OCI-M2 (cell line): ENCODE measurements around the gene GARIN5B.

Experiments used
- DNase-seq: peaks from one replicate; lab custom pipeline; 2025; ENCODE audit not compliant: unreplicated experiment; lab: John Stamatoyannopoulos, UW

The GARIN5B gene

DNA sequence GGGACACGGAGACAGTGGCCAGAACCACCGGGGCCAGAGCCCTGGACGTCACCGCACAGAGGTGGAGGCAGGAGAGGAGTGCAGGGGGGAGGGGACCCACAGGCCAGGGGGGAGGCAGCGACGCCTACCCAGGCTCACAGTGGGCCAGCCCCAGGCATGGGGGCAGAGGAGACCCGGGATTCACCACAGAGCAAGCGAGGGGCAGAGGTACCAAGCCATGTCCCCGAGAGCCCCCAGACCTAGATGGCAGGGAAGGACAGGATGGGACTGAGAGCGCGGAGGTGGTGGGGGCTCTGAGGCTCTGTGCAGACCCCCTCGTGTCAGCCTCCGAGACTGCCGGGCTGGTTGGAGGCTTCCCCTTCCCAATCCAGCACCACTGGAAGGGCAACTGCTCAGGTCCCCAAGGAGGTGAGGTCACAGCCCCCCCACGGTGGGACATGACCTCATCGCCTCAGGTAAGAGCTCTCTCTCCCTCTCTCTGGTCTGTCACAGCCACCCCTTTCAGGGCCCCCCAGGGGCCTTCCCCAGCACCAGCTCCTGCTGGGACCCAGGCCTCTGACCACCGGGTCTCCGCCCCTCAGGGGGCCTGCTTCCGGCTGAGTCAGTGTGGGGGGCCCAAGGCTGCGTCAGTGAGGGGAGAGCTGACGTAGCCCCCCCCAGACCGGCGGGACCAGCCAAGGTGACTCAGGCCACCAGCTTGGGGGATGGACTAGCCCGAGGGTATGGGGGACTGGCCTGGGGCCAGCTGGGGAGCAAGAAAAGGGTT is 9.4 kb upstream of the GARIN5B start:
- DNase-seq = no peak

DNA sequence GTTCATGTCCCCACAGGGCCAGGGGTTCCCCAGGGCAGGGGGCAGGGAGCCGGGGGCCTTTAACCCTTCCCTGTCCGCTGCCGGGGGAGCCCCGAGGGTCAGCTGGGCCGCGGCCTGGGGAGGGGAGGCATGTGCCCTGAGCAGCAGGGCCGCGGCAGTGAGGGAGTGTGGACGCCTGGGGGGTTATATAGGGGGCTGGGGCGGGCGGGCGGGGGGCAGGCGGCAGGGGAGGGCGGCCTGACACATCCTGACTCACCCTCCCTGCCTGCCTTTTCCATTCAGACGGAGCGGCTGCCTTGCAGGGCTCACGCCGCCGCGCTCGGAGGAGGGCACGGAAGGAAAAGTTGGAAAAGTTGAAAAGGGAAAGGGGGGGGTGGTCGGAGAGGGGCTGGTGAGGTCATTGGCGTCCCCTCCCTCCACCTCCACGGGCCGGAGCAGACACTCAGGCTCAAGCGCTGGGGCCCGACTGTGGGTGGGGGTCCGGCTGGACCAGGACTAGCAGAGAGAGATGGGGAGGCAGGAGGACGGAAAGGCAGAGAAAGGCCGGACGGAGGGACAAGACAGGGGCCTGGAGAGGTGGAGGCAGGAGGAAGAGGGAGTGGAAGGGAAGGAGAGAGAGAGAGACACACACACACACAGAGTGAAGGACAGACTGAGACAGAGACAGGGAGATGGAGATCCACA is 7.4 kb upstream of the GARIN5B start, which contains the start of gene IL11:
TSS of gene IL11 (minus strand) at position 159 of the 684 bp plus-strand sequence. CDS start at position 6, 153 bp downstream.
- DNase-seq = no peak

DNA sequence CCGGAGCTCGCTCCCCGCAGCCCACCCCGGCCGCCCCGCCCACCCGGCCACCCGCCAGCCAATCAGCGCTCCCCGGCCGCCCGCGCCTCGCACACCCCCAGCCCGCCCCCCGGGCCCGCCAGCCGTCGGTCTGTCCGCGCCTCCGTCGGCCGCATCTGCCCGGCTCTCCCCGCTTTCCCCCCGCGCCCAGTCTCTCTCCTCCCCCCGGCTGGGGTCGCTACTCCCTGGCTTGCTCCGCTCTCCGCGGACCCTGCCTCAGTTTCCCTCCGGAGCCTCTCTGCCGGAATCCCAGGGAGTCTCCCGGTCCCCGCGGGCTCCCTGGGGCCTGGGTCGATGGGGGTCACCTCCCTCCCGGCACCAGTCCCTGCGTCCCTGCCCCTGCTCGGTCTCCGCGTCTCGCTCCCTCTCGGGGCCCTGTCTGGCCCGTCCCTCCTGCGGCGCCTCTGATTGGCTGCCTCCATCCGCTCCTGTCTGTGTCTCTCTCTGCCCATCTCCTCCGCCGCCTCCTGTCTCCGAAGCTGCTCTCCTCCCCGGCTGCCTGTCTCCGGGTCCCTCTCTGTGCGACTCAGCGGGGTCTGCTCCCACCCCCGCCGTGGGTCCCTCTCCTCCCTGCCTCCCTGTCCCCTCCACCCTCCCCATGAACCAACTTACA is 6.7 kb upstream of the GARIN5B start:
- DNase-seq = no peak

DNA sequence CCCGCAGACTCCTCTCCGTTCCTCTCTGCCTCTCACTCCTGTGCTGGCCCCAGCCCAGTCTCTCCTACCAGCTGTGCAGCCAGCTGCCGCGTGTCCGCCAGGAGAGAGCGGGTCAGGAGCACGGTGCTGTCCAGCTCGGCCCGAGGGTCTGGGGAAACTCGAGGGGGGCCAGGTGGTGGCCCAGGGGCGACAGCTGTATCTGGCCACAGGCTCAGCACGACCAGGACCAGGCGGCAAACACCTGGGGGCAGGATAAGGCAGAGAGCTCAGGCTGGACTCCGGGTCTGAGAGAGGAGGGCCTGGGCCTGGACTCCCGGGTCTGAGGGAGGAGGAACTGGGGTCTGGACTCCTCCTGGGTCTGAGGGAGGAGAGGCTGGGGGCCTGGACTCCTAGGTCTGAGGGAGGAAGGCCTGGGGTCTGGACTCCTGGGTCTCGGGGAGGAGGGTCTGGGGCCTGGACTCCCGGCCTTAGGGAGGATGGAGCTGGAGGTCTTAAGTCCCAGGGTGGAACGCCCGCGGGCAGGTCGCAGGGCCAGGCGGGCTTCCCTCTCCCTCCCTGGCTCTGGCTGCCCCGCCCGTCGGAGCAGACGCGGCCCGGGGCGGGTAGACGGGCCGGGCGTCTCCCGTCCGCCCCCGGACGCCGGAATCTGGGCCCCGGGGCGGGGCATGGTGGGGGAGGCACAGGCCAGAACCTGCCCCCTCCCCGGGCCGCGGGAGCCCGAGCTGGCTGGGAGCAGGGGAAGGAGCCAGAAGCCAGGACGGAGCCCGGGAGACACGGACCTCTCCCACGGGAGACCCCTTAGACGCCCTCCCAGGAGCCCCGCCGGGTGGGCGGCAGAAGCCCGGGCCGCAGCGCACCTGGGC is 5.9 kb upstream of the GARIN5B start:
- no peak for DNase-seq

DNA sequence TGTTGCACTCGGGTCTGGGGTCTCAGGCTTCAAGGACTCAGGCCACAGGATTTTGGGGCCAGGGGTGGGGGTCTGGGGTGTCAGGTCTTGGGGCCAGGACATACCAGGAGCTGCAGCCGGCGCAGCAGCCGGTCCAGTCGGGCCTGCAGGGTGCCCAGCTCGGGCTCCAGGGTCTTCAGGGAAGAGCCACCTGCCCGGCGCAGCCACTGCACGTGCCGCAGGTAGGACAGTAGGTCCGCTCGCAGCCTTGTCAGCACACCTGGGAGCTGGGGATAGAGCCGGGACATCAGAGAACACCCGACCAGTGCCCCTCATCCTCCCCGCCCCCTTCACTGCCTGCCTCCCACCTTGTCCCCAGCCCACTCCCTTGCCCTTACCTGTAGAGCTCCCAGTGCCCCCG is 5.0 kb upstream of the GARIN5B start:
- DNase-seq = no peak

DNA sequence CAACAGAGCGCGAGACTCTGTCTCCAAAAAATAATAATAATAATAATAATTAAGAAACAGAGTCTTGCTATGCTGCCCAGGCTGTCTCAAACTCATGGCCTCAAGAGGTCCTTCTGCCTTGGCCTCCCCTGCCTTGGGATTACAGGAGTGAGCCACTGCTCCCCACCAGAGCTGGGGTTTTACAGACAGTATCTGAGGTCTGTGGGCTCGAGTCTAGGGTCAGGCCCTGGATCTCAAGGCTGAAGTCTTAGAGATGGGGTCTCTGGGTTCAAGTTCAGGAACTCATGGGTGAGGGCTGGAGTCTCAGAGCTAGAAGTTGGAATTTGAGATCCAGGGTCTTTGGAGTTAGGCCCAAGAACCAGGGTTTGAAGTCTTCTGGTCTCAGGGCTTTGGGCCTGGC is 3.7 kb upstream of the GARIN5B start:
- DNase-seq = no peak

DNA sequence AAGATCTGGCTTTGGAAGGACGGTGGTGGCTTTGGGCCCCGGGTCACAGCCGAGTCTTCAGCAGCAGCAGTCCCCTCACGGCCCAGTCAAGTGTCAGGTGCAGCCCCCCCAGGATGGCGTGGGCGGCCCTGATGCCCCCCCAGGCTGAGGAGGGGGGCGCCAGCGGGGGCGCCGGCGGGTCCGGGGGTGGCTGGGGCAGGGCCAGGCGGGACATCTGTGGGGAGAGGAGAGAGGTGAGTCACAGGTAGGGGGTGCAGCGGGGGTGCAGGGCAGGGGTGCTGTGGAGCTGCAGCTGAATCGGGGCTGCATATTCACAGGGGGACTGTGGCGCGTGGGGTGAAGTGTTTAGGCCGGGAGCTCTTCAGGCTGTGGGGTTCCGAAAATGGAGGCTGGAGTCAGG is 2.9 kb upstream of the GARIN5B start:
- DNase-seq = no peak

DNA sequence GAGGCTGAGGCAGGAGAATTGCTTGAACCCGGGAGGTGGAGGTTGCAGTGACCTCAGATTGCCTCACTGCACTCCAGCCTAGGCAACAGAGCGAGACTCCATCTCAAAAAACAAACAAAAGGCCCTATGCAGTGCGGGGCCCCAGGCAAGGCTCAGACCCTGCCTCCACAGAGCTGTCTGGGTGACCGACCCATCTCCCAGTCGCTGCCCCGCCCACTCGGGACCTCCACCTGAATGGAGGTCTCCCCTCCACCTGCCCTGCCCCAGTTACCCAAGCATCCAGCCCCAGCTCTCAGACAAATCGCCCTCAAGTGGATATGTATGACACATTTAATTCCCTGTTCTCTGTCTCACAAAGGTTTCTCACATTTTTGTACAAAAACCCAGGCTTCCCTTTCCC is 2.2 kb upstream of the GARIN5B start:
- no peak for DNase-seq

DNA sequence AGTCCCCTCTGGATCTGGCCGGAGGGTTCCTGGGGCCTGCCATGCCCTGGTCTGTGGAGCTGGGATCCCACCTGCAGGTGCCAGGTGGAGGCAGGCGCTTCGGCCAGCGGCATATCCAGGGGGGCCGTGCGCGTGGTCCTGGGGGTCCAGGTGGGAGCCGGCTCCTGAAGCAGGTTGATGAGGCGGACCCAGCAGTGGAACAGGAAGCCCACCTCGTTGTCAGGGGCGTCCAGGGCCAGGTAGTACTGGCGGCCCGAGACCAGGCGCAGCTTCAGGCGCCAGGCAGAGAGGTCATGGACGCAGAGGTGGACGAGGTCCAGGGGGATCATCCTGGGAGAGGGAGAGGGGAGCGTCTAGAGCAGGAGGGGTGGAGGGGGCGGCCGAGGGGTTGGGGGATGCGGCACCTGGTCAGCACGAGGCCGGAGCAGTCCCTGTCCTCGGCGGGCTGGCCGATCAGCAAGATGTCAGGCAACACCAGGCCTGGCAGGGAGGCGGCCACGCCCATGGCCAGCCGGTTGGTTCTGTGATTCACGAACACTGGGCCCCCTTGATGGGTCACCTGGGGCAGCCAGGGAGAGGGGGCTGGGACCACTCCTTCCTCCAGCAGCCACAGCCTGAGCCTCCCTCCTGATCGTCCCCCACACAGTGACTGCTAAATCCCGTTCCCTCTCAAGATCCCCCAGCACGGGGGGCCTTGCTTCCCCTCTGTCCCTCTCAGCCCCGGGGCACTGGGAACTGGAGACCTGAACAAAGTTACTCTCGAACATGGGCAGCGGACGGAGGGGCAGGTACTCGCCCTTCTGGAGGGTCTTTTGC is 678 bp downstream of the GARIN5B start:
- no peak for DNase-seq

DNA sequence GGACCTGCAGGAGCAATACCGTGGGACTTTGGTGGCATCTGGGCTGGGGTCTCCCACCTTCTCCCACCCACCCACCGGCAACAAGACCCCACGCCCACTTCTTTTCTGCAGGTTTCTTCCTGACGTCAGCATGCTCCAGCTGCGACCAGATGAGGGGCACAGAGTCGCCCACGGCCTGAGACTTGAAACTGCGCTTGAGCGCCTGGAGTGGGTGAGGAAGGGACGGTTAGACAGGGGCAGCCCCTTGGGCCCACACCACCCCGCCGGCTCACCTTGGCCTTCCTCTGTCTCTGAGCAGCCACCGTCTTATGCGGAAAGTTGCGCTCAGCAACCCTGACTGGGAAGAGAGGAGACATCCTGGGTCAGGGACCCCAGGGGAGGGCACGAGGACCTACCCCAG is 2.2 kb downstream of the GARIN5B start:
- no peak for DNase-seq

DNA sequence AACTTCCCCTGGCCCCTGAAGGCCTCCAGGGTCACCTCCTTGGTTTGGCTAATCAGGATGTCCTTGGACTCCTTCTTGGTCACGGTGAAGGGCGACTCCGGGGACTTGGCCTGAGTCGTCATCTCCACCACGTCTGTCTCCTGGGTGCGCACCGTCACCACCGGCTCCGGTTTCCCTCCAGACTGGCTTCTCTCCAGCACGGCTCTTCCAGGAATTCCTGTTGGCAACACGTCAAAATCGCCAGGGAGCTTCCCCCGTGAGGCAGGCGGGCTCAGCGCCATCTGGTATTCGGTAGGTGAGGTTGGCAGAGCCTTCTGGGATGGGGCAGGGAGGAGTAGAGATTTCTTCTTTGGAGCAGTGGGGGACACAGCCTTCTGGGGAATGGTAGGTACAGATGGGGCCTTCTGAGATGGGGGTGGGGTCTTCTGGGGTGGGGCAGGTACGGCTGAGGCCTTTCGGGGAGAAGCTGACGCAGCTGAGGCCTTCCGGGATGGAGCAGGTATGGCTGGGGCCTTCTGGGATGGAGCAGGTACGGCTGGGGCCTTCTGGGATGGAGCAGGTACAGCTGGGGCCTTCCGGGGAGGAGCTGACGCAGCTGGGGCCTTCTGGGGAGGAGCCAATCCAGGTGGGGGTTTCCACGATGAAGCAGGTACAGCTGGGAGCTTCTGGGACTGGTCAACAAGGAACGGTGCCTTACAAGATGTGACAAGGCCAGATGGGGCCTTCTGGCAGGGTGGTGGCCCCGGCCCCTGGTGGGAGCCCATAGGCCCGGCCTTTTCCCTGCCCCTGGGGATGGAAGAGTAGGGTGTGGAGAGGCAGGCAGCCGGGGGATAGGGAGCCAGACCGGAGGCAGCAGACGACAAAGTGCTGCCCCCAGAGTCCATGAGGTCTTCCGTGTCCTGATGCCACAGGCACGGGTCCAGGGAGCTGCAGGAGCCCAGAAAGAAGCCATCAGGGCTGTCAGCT is 3.8 kb downstream of the GARIN5B start:
- no peak for DNase-seq

DNA sequence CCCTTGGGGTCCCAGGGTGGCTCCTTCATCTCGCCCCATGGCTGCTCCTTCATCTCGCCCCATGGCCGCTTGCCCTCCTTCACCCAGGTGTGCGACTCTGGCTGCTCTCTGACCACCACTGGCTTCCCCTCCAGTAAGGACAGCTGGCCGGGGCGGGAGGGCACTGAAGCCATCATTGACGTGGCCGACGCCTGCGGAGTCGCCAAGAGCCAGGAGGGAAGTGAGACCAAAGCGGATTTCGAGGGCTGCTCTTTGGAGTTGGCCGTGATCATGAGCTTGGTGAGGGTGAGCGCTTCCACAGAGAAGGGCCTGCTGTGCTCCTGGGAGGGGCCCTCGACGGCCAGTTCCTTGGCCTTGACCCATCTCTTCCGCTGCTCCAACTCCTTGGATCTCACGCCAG is 4.6 kb downstream of the GARIN5B start:
- no peak for DNase-seq

DNA sequence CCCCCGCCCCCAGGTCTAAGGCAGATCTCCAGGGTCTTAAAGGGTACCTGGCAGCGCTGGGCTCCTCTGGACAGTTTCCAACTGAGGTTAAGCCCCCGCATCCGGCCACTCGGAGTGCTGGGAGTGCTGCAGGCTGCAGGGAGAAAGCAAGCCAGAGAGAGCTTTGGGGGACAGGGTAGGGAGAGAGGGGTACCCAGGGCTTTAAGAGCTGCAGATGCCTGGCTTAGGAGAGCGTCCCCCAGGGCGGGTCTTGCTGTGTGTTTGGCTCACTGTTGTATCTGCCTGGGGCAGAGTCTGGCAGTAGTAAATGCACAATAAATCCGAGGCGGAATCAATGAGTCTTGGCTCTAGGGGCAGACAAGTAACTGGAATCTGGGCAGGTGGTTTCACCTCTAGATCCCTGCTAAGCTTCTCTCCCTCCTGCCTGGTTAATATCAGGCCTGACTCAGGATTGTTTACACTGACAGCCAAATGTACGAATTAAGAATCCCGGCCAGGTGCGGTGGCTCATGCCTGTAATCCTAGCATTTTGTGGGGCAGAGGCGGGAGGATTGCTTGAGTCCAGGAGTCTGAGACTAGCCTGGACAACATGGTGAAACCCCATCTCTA is 7.7 kb downstream of the GARIN5B start:
- DNase-seq = no peak

DNA sequence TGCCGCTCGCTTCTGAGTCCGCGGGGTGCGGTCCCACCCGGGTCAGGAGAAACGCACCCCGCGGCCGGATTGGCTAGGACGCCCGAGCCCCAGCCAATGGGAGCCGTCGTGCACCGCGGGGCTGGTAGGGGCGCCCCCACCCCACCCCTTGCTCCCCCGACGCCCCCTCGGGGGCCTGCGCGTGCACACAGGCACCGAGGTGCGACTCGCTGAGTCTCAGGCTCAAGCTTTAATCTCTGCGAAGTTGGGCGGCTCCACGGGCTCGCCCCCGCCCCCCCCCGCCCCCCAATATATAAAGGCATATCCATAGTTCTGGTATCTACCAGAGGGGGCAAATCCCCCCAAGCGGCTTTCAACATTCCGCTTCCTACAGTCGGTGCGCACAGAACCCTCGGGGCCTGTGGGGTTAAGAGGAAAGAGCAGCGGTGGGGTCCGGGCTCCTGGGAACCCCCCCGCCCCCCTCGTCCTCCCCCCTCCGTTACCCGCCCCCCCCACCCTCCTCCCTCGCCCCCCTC is 8.3 kb downstream of the GARIN5B start, which contains the start of gene COX6B2:
TSS of gene COX6B2 (minus strand) at position 22 of the 515 bp plus-strand sequence. CDS start 198 bp downstream, outside the sequence.
- no peak for DNase-seq

DNA sequence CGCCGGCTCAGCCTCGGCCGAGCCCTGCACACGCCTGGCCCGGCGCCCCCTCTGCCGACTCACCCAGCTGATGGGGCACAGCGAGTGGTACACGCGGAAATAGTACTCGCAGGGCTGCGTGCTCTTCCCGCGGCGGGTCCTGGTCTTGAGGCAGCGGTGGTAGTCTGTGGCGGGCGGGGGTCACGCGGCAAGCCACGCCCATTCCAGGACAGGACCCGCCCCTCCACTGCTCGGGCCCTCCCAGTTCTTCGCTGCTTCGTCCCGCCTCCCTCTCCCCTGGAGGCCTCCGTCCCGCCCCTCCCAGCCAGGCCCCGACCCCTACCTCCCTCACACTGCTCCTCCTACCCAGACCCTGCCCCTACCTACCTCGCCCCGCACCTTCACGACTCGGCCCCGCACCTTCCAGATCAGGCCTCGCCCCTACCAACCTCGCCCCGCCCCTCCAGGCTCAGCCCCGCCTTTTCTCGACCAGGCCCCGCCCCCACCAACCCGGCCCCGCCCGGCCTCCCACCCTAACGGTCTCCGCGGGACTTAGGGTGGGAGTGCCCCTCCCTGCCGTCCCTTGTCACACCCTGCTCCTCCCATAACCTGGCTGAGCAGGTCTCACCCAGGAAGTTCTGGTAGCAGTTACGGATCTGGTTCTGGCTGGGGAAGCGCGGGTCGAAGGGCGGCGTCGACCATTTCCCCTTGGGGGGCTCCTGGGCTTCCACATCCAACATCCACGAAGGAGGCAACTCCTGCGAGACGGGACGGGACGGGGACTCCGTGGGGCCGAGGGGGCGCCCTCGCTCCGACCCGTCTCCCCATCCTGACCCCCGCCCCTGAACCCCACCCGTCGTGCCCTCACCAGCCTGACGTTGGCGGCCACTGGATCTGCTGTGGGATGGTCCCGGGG is 9.0 kb downstream of the GARIN5B start:
- no peak for DNase-seq

DNA sequence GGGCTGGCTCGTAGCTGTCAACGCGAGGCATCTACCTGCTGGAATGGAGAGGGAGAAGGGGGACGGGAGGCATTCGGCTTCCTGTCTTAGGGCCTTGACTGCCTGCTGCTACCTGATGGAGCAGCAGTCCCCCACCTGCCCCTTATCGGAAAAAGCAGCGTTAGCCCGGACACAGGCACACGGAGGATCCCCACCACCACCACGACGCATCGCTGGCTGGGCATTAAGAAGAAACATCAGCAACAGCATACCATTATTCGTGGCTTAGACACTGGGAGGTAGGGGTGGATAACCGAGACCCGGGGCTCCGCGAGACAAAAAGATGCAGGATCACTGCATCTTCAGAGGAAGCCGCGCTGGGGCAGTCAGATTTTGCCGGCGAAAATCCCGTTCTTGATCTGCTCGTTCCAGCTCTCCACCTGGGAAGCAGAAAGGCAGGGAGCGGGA is 9.7 kb downstream of the GARIN5B start:
- no peak for DNase-seq

DNA sequence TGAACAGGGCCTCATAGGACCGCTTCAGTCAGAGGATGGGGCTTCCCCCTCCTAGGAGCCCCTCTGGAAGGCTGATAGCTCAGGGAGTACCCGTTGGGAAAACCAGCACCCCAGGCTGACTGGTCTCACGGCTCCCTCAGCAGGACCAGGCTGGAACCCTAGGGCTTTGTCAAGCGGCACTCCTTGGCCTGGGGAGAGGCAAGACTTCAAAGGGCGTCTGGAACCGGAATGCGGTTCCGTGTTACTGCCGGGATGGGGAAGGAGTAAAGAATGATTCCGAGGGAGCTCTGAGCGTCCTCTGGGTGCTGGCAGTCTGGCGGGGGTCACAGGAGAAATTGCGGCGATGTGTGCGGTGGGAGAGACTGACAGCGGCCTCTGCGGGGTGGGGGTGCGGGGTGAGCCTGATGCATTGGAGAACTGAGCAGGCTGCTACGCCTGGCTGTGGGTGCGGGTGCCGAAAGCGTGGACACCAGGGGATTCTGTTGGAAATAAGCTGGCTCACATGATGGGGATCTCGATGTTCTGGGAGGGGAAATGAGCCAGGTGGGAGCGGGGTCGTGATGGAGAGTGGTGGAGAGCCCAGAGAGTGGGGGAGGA is 10.4 kb downstream of the GARIN5B start:
- no peak for DNase-seq
